ENCODE measurements around the gene DPEP1.
"Not testable (repeated sequence)": the region's sequence is repeated elsewhere in the genome, so short reads cannot be mapped to it uniquely, and the experiment has no call there.

Gene DPEP1

GRCh38 chr16:89584768-89585549, 28.5 kb upstream of the DPEP1 start:
- no peak for DNase-seq (ENCODE audit: low read depth)
- TF ChIP-seq, protein P1, sequence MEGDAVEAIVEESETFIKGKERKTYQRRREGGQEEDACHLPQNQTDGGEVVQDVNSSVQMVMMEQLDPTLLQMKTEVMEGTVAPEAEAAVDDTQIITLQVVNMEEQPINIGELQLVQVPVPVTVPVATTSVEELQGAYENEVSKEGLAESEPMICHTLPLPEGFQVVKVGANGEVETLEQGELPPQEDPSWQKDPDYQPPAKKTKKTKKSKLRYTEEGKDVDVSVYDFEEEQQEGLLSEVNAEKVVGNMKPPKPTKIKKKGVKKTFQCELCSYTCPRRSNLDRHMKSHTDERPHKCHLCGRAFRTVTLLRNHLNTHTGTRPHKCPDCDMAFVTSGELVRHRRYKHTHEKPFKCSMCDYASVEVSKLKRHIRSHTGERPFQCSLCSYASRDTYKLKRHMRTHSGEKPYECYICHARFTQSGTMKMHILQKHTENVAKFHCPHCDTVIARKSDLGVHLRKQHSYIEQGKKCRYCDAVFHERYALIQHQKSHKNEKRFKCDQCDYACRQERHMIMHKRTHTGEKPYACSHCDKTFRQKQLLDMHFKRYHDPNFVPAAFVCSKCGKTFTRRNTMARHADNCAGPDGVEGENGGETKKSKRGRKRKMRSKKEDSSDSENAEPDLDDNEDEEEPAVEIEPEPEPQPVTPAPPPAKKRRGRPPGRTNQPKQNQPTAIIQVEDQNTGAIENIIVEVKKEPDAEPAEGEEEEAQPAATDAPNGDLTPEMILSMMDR (IDR thresholded peaks at IDR 0.05; ENCODE audit: control insufficient read depth, insufficient read depth, low read depth, low read length, missing control alignments) = no peak
- H3K4me3 ChIP-seq (ENCODE audit: control insufficient read depth, low read depth, low read length) = no peak overlapping the region

GRCh38 chr16:89586218-89586617, 27.2 kb upstream of the DPEP1 start:
- no peak for DNase-seq (ENCODE audit: low read depth)
- no peak overlapping the region for H3K4me3 ChIP-seq (ENCODE audit: control insufficient read depth, low read depth, low read length)
- TF ChIP-seq, protein P1 (IDR thresholded peaks at IDR 0.05; ENCODE audit: control insufficient read depth, insufficient read depth, low read depth, low read length, missing control alignments) = no peak

GRCh38 chr16:89586853-89587252, 26.6 kb upstream of the DPEP1 start:
- TF ChIP-seq, protein P1 (IDR thresholded peaks at IDR 0.05; ENCODE audit: control insufficient read depth, insufficient read depth, low read depth, low read length, missing control alignments) = no peak
- no peak for DNase-seq (ENCODE audit: low read depth)

DNA sequence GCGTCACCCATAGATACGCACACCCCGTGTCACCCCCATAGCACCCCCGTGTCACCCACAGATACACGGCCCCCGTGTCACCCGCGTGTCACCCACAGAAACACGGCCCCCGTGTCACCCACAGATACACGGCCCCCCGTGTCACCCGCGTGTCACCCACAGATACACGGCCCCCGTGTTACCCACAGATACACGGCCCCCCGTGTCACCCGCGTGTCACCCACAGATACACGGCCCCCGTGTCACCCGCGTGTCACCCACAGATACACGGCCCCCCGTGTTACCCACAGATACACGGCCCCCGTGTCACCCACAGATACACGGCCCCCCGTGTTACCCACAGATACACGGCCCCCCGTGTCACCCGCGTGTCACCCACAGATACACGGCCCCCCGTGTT, 25.8 kb upstream of the DPEP1 start:
- not testable (repeated sequence) for H3K4me3 ChIP-seq (ENCODE audit: control insufficient read depth, low read depth, low read length); DNase-seq (ENCODE audit: low read depth)

More at GRCh38 chr16:89586853-89587252, 26.6 kb upstream of the DPEP1 start:
- H3K4me3 ChIP-seq (ENCODE audit: control insufficient read depth, low read depth, low read length) = no peak overlapping the region

GRCh38 chr16:89588413-89589109, 24.9 kb upstream of the DPEP1 start:
- DNase-seq (ENCODE audit: low read depth) = no peak
- H3K4me3 ChIP-seq (ENCODE audit: control insufficient read depth, low read depth, low read length) = no peak overlapping the region
- TF ChIP-seq, protein P1 (IDR thresholded peaks at IDR 0.05; ENCODE audit: control insufficient read depth, insufficient read depth, low read depth, low read length, missing control alignments) = no peak

DNA sequence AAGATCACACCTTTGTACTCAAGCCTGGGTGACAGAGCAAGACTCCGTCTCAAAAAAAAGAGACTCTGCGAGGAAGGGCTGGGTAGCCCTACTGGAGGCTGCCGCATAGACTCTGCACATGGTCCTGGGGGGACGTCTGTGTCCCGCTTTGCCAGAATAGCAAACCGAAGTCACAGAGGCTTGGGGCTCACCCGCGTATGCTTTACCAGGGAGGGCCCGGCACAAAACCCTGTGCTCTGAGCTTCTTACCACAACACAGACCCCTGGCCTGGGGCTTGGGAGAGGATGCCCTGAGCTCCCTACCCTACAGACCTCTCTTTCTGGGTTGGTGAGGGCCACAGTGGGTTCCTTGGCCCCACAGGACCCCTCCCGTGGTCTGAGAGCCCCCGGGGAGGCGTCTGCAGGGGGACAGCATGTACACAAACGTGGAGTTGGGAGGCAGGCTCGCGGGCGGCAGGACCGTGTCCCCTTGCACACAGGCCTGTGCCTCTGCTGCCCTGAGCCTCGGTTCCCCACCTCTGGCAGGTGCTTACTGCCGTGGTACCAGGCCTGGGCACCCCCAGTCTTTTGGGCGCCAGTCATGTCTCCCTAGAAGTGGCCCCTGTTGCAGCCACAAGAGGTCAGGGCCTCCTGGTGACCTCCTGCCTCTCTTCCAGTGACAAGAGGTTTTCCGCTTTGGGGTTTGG, 24.1 kb upstream of the DPEP1 start:
- H3K4me3 ChIP-seq (ENCODE audit: control insufficient read depth, low read depth, low read length) = no peak overlapping the region
- DNase-seq (ENCODE audit: low read depth) = no peak
- TF ChIP-seq, protein P1 (IDR thresholded peaks at IDR 0.05; ENCODE audit: control insufficient read depth, insufficient read depth, low read depth, low read length, missing control alignments) = no peak

DNA sequence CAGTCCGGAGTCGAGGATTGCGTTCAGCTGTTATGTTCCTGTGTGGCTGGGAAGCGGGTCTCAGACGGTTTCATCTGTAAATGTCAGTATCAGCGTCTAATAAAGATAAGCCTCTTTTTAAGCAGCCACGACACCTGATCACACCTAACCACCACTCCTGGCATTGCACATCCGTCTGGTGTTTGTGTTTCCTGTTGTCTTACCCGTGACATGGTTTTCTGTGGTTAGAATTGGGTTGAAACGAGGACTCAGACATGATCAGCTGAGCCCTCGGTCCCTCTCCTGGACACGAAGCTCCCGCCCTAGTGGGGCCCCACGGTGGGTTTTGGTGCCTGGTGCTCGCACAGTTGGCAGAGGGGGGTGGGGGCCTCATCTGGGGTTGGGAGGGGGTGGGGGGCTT, 19.6 kb upstream of the DPEP1 start:
- H3K4me3 ChIP-seq (ENCODE audit: control insufficient read depth, low read depth, low read length) = no peak overlapping the region
- TF ChIP-seq, protein P1 (IDR thresholded peaks at IDR 0.05; ENCODE audit: control insufficient read depth, insufficient read depth, low read depth, low read length, missing control alignments) = no peak
- DNase-seq (ENCODE audit: low read depth) = no peak

Data from AG09309 (cell line).